Stimulated activated CD8-positive, alpha-beta memory T cell treated with anti-CD3 and anti-CD28 coated beads, Interleukin-7, amount 100 ng/mL, for 1 hour (primary cell): ENCODE data around the gene UNC5CL.
"Not testable (repeated sequence)": the region's sequence is repeated elsewhere in the genome, so short reads cannot be mapped to it uniquely, and the experiment has no call there.

Experiments
- DNase-seq, 2 donors: peaks; one replicate each; pipeline ENCODE4 v3.0.0-alpha.2; 2020; ENCODE audit warnings: low read depth in 2 of 2

Gene UNC5CL

GRCh38 chr6:41006980-41007379, 32.0 kb downstream of the UNC5CL start:
- not testable (repeated sequence) for DNase-seq

DNA sequence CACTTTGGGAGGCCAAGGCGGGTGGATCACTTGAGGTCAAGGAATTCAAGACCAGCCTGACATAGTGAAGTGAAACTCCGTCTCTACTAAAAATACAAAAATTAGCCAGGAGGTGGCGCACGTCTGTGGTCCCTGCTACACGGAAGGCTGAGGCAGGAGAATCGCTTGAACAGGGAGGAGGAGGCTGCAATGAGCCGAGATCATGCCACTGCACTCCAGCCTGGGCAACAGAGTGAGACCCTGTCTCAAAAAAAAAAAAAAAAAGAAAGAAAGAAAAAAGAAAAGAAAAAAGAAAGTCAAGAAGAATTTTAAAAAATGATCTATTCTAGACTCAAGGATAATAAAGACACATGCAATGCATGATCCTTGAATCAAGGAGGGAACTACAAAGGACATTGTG, 32.8 kb downstream of the UNC5CL start:
- peak; percentile 27 to 38 for DNase-seq

GRCh38 chr6:41002168-41002567, 36.9 kb downstream of the UNC5CL start:
- DNase-seq: no peak

DNA sequence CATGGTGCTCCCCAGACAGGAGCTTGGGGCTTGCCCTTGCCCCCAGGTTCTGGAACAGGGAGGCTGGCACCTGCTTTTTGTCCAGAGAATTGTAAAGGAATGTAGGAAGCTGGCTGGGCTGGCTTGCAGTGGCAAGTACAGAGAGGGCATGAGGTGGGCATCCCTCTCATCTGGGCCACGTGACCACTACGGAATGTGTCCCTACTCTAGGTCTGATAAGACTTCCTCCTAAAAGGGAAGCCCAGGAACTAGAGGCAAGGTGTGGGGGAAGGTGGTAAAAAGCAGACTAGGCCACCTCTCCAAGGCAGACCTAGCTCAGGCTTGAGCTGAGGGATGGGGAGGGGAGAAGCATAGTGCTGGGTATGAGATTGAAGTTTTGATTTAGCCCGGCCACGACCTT, 38.8 kb downstream of the UNC5CL start:
- DNase-seq: no peak

- DNase-seq: no peak
Measured at GRCh38 chr6:40999569-40999968, 39.5 kb downstream of the UNC5CL start.

GRCh38 chr6:40998661-40999060, 40.4 kb downstream of the UNC5CL start:
- DNase-seq: no peak

DNA sequence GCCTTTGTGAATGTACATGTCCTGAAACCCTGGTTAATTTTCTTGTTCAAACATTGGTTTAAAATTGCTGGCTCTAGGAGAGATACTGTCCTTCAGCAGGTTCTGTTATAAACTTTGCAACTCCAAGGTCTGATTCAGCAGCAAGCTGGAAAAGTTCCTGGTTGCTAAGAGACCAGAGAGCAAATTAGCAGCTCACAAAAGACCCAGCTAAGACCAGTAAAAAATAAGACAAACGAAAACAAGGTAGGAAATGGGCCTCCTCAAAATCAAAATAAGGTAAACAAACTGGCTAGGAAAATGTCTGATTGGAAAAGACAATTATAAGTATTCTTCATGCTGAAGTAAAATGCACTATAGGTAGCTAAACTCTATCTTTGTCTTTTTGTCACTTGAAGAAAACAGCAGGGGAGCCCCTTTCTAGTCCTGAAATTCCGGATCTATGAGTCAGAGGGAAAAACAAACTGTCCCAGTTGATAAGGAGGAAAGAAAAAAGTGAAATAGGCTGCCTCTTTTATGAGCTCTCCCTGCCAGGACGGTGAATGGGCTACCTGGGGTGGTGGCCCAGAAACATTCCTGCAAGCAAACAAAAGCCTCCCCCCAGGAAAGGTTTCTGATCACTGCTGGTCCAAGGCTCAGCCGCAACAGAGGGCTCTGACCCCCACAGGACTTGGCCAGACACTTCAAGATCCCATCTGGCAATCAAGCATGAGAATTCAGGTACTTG, 41.6 kb downstream of the UNC5CL start:
- DNase-seq: no peak

GRCh38 chr6:40996591-40997233, 42.3 kb downstream of the UNC5CL start:
- DNase-seq: no peak

DNA sequence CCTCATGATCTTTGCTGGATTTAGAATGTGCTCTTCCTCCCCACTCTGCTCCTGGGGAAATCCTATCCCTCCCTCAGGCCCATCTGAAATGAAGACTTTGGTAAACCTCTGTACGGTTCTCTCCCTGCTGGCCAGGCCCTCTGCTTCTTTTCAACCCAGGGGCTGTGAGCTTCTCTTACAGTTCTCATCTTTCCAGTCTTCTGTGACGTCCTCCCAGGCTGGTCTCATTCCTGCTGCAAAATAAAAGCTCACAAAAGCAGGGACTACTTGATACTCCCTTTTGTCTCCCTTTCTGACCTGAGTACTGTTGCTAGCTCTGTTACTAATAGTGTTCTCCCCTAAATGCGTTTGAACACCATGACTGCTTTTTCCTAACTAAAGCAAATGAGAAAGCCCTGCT, 46.3 kb downstream of the UNC5CL start:
- DNase-seq: no peak

GRCh38 chr6:40990301-40990700, 48.7 kb downstream of the UNC5CL start:
- no peak for DNase-seq

DNA sequence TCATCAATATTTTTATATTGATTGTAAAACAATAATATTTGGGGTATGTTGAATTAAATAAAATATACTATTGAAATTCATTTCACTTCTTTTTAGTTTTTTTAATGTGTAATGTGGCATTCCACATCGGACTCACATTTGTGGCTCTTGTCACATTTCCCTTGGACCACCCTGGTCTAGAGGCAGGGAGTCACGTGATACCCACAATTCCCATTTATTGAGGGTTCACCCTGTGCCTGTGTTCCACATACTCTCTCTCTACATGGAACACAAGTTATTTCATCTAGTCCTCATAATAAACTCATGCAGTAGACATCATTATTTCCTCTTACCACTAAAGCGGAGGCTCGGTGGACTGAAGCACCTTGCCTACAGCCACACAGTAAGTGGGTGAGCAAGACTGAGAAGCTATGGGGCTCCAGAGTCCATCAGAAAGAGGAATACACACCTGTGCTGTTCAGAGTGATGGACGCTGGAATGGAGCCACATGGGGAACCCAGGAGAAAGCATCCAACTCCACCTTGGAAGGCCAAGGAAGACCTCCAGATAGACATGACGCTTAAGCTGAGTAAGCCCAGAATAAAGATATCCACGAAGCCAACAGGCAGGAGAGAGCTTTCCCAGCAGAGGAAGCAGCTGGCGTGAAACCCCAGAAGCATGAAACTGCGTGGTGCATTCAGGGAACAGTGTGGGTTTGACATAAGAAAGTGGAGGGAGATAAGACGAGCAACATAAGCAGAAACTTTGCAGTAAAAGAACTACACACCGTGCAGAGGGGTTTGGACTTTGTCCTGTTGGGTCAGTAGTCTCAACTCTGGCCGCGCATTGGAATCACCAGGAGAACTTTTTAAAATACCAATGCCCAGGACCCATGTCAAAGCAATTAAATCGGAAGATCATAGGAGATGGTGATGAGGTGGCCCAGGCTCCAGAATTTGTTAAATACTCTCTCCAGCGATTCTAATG, 49.5 kb downstream of the UNC5CL start:
- DNase-seq: no peak

DNA sequence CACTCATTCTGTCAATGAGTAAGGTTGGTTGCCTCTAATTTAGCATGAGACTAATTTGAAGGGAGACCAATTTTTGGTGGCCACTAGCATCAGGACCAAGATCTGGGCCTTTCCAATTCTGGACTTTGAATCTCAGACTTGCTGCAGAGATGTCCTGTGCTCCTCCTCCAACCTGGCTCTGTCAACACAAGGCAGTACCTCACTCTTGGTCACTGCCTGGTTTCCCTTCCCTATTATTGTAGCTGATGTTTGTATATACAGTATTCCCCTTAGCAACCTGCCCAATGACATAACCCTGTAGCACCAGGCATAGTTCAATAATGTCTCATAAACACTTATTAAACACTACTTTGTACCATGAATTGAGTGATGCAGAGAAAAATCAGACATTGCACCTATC, 50.4 kb downstream of the UNC5CL start:
- no peak for DNase-seq

DNA sequence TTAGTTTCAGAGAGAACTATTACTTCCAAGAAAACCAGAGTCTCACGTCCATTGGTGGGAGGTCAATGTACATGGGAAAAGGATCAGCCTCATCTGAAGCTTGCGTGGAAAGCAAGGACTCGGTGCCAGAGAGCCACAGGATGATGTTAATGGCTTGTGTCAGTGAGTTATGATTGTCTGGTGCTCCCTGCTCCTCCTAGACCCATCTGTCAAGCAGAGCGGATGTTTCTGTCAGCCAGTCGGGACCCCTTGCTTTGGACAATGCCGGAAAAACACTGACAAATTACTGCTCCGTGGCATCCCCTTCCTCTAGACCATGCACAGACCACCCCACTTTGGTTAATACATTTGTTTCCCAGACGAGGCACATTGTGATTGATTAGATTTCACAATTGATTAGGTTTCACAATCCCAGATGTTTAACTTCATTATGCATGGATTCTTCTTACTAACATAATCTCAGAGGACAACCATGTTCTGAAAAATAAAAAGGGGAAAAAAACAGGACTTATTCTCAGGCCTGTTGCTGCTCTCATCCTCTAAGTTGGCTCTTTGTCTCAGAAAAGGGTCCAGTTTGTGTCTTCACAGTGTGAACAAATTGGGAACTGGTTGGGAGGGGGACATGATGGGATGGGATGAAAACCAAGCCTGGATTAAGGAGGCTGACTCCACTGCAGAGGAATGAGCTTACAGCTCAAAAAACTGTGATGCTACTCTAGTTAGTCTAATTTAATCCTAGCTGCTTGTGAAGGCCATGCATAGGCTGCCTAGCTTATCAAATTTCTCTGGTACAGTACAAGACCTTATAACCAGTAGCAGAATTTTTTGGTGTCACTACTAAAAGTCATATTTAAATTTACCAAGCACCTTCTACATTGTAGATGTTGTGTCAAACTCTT, 51.9 kb downstream of the UNC5CL start:
- no peak for DNase-seq

DNA sequence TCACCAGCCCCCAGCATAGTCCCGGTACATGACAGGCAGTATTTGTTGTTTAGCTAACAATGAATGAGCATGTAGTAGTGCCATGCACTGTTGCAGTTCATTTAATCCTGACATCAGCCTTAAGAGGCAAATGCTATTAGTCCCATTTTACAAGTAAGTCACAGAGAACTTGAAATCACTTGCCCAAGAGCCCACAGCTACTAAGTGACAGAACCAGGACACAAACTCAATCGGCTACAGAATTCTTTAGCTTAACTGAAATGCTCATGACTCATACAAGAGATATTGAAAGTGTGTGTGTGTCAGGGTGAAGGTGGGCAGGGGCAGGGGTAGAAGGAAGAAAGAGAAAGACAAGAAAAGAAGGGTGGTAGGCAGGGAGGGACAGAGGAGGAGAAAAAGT, 52.7 kb downstream of the UNC5CL start:
- no peak for DNase-seq

- no peak for DNase-seq
Measured at GRCh38 chr6:40983752-40984151, 55.3 kb downstream of the UNC5CL start.

DNA sequence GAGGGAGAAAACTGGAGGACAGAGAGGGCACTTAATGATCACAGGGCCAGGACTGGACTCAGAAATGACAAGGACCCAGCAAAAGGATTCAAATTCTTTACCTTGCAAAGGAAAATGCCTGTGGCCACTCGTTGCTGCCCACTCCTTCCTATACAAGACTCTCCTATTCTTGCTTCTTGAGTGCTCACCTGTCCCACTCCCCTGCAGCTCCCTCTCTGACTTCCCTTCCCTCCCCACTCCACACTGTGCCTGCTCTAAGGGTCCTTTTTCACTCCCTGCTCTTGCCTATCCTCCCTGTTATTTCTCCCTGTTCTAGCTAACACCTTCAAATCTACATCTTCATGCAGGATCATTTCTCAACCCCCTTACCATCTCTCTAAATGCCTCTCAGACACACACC, 56.1 kb downstream of the UNC5CL start:
- no peak for DNase-seq

- no peak for DNase-seq
Measured at GRCh38 chr6:40978687-40979289, 60.2 kb downstream of the UNC5CL start.

DNA sequence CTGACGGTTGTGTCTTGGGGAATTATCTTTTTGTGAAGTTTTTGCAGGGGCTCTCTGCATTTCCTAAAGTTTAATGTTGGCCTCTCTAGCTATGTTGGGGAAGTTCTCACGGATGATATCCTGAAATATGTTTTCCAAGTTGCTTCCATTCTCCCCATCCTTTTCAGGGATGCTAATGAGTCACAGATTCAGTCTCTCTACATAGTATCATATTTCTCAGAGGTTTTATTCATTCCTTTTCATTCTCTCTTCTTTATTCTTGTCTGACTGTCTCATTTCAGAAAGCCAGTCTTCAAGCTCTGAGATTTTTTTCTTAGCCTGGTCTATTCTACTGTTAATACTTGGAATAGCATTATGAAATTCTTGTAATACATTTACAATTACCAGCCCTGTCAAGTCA, 61.3 kb downstream of the UNC5CL start:
- no peak for DNase-seq

DNA sequence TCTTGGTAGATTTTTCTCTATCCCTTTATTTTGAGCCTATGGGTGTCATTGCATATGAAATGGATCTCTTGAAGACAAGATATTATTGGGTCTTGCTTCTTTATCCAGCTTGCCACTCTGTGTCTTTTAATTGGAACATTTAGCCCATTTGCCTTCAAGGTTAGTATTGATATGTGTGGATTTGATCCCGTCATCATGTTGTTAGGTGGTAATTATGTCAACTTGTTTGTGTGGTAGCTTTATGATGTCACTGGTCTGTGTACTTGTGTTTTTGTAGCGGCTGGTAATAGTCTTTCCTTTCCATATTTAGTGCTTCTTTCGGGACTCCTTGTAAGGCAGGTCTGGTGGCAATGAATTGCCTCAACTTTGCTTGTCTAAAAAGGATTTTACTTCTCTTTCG, 61.9 kb downstream of the UNC5CL start:
- DNase-seq: no peak
